OCI-LY7 (cell line): Measurements from ENCODE around the gene MAGI1. TPM values are rescaled to one million over a fixed set of nuclear protein-coding genes. Genes with fewer than 3 reads are reported as not detected.

Source experiments
- BruUV-seq: library from RNA; stranded (reverse); fragments of 400-500 nt; replicated peaks from 2 replicates; lab custom pipeline; 2021; lab: Mats Ljungman, UMichigan
- CTCF ChIA-PET: fragments of 300-600 bp; sonication (Branson Sonifier 250); formaldehyde crosslinking; loops from one replicate; lab custom pipeline; 2022; ENCODE audit warnings: antibody characterized with exemption; ENCODE audit not compliant: unreplicated experiment; lab: Charles Lee
- POLR2A ChIA-PET: fragments of 300-600 bp; sonication (Branson Sonifier 250); formaldehyde crosslinking; loops from one replicate; lab custom pipeline; 2022; ENCODE audit warnings: antibody characterized with exemption; lab: Charles Lee
- DNase-seq: peaks from one replicate; pipeline ENCODE4 v3.0.0-alpha.2; 2015; ENCODE audit warnings: low spot score
- H2AFZ ChIP-seq: fragments of 200-600 bp; sonication (generic), shearing (Covaris generic); 2 replicates; pipeline ENCODE4 v1.6.1; 2014; ENCODE audit warnings: mild to moderate bottlenecking, antibody characterized with exemption, low read length, moderate library complexity
- H3K27ac ChIP-seq: fragments of 200-600 bp; sonication (generic); 2 replicates; pipeline ENCODE4 v1.5.1; 2014; ENCODE audit warnings: mixed run types, low read depth, mild to moderate bottlenecking, moderate library complexity, low read length, inconsistent platforms; ENCODE audit not compliant: poor library complexity, severe bottlenecking
- H3K36me3 ChIP-seq: fragments of 200-600 bp; sonication (generic); 2 replicates; pipeline ENCODE4 v1.6.1; 2014; ENCODE audit warnings: mild to moderate bottlenecking, antibody characterized with exemption, low read length, moderate library complexity, mixed read lengths; ENCODE audit not compliant: insufficient read depth
- H3K4me1 ChIP-seq: fragments of 200-600 bp; sonication (generic); 2 replicates; pipeline ENCODE4 v1.5.1; 2014; ENCODE audit warnings: mild to moderate bottlenecking, low read length; ENCODE audit not compliant: insufficient read depth, poor library complexity, severe bottlenecking
- H3K4me2 ChIP-seq: fragments of 200-600 bp; sonication (generic); 2 replicates; pipeline ENCODE4 v1.6.1; 2014; ENCODE audit warnings: mild to moderate bottlenecking, low read length
- H3K4me3 ChIP-seq: fragments of 200-600 bp; sonication (generic); 2 replicates; pipeline ENCODE4 v1.5.1; 2014; ENCODE audit warnings: mild to moderate bottlenecking, low read depth, low read length; ENCODE audit not compliant: poor library complexity, severe bottlenecking
- H3K79me2 ChIP-seq: fragments of 200-600 bp; sonication (generic); 2 replicates; pipeline ENCODE4 v1.6.1; 2016; ENCODE audit warnings: low read depth, mild to moderate bottlenecking, low read length, moderate library complexity, mixed read lengths; ENCODE audit not compliant: insufficient read depth
- H3K9me2 ChIP-seq: fragments of 200-600 bp; sonication (generic); 2 replicates; pipeline ENCODE4 v1.6.1; 2016; ENCODE audit warnings: mild to moderate bottlenecking, low read length, mixed read lengths; ENCODE audit not compliant: insufficient read depth
- H3K9me3 ChIP-seq: fragments of 200-600 bp; sonication (generic); 2 replicates; pipeline ENCODE4 v1.6.1; 2014; ENCODE audit warnings: mild to moderate bottlenecking, mixed run types, low read length, mixed read lengths
- H4K20me1 ChIP-seq: fragments of 200-600 bp; sonication (generic); 2 replicates; pipeline ENCODE4 v1.6.1; 2014; ENCODE audit warnings: mild to moderate bottlenecking, antibody characterized with exemption, low read length, moderate library complexity, mixed read lengths; ENCODE audit not compliant: insufficient read depth
- EZH2phosphoT487 ChIP-seq: fragments of 200-600 bp; sonication (generic); IDR thresholded peaks from 2 replicates; pipeline ENCODE4 v1.6.1; 2018; ENCODE audit warnings: low read depth, borderline replicate concordance, mild to moderate bottlenecking, mixed run types, antibody characterized with exemption, low read length, moderate library complexity, mixed read lengths
- intact Hi-C: fragments of 100-400 bp; cut with micrococcal nuclease; formaldehyde crosslinking; loops from one replicate; pipeline ENCODE4 v1.10.0; 2022; ENCODE audit not compliant: unreplicated experiment
- total RNA-seq, 2 experiments: library from RNA; depleted of rRNA in 1 of 2; stranded (reverse); fragments of >200 nt in 1 of 2; shearing (Covaris generic) in 1 of 2; gene quantifications; 2 replicates each; pipeline ENCODE4 v1.2.3, GENCODE V29; 2014 to 2022
- TF ChIP-seq, protein P1 (sequence below): fragments of 200-600 bp; sonication (generic); conservative IDR thresholded peaks from 2 replicates; pipeline ENCODE4 v1.5.1; 2014; ENCODE audit warnings: mild to moderate bottlenecking, antibody characterized with exemption, low read length, moderate library complexity, mixed read lengths

The MAGI1 gene
- total RNA-seq, 2 experiments from 2014 or later: 0.63 to 2.5 TPM

DNA sequence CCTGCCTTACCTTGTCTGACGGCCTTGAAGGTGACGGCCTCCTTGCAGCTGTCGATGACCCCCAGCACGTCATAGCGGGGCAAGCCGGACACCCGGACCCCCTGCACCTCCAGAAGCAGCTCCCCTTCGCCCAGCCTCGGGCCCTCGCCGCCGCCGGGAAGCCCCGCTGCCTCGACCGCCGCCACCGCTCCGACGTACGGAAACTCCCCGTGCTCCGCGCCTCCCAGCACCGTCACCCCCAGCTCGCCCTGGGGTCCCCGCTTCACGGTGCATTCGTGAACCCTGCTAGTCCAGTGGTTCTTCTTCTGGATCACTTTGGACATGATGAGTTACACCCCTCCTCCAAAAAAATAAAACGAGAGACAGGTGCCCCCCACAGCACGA, 740 bp downstream of the MAGI1 start:
- Histone ChIP-seq H4K20me1 (no peaks in the 10 kb centered on the region), H3K4me3 (peak overlapping the region; percentile 70), H3K4me2 (peak overlapping the region; percentile 57), H3K9me2 (no peaks in the 10 kb centered on the region), H3K9me3 (no peaks in the 10 kb centered on the region), H3K4me1 (peaks cover 3% of the 10 kb centered on the region), H3K27ac (no peak overlapping the region), H3K36me3 (no peaks in the 10 kb centered on the region), H2AFZ (peak overlapping the region; percentile 45; the same call in 1 of the 2 replicates), H3K79me2 (no peaks in the 10 kb centered on the region)
- ChIA-PET POLR2A (no interaction called here), CTCF (no interaction called here)
- DNase-seq: peak; percentile 19
- BruUV-seq: no TSS peak
- TF ChIP-seq EZH2phosphoT487: no peak
- TF ChIP-seq, protein P1, sequence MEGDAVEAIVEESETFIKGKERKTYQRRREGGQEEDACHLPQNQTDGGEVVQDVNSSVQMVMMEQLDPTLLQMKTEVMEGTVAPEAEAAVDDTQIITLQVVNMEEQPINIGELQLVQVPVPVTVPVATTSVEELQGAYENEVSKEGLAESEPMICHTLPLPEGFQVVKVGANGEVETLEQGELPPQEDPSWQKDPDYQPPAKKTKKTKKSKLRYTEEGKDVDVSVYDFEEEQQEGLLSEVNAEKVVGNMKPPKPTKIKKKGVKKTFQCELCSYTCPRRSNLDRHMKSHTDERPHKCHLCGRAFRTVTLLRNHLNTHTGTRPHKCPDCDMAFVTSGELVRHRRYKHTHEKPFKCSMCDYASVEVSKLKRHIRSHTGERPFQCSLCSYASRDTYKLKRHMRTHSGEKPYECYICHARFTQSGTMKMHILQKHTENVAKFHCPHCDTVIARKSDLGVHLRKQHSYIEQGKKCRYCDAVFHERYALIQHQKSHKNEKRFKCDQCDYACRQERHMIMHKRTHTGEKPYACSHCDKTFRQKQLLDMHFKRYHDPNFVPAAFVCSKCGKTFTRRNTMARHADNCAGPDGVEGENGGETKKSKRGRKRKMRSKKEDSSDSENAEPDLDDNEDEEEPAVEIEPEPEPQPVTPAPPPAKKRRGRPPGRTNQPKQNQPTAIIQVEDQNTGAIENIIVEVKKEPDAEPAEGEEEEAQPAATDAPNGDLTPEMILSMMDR: no peak
- intact Hi-C loops: no loop called here

DNA sequence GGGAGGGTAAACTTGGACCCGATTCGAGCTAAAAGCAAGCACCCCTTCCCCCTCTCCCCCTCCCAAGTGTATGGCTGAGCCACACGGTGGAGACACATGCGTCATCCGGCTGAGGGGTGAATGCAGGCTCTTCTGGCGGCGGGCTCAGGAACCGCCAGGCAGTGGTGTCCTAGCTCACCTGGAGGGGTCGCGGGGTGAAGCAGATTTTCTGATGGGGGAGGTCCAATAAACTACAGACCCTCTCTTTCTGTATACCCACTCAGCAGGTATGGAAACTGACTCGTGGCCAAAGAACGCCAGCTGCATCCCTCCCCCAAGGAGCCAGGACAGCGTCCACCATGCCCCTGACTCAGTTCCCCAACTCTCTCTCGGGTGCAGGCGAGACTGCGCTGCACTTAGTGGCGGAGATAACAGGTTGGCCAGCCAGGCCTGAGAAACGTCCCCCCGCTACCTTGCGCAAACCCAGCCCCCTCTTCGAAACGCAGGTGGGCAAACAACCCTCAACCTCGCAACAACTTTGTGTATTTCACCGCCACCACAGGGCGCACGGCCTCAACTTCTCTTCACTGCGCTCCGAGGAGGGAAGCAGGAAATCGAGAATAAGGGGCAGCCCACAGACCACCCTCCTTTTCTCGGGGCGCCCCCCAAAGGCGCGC, 1.3 kb downstream of the MAGI1 start:
- H4K20me1 ChIP-seq: no peaks in the 10 kb centered on the region
- intact Hi-C loops: no loop called here
- ChIA-PET POLR2A (no interaction called here), CTCF (no interaction called here)
- peaks cover 3% of the 10 kb centered on the region for H3K4me1 ChIP-seq
- H3K4me2 ChIP-seq: peak overlapping the region; percentile 57
- BruUV-seq: no TSS peak
- no peaks in the 10 kb centered on the region for H3K9me2 ChIP-seq
- H2AFZ ChIP-seq: no peak overlapping the region; the same call in 1 of the 2 replicates
- H3K4me3 ChIP-seq: peak overlapping the region; percentile 70
- TF ChIP-seq EZH2phosphoT487: no peak
- TF ChIP-seq, protein P1: no peak
- no peak for DNase-seq
- no peaks in the 10 kb centered on the region for H3K9me3 ChIP-seq
- no peak overlapping the region for H3K27ac ChIP-seq
- H3K79me2 ChIP-seq: no peaks in the 10 kb centered on the region
- no peaks in the 10 kb centered on the region for H3K36me3 ChIP-seq

DNA sequence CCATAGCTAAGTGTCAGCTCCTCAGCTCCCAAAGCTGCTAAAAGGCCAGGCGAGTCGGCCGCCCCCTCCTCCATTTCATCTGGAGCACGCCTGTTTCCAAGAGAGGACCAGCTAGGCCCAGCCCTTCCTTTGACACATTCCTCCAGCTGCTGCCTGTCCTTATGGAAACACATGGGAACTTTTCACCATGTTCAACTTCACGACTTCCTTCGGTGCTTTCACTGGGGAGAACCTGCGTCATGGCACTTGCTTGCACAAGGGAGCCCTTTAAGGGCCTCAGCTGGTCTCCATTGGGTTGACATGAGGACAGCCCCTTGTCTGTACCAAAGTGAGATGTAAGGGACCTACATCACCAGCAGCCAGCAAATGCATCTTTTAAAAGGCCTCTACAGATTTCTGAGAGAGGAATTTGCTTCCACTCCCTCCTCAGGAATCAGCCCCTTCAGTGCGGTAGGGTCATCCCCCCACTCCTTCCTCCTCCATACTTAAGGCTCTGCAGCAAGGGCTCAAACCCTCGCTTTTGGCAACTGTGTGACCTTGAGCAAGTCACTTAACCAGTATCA, 2.1 kb downstream of the MAGI1 start:
- DNase-seq: no peak
- H3K9me3 ChIP-seq: no peaks in the 10 kb centered on the region
- no peak overlapping the region for H3K27ac ChIP-seq
- no TSS peak for BruUV-seq
- ChIA-PET POLR2A (interaction anchor here (0.7 kb wide), 1 partner anchor 16 kb away, joined by 4 read pairs; no protein-coding TSS in a partner anchor), CTCF (no interaction called here)
- H3K9me2 ChIP-seq: no peaks in the 10 kb centered on the region
- H3K4me1 ChIP-seq: peaks cover 3% of the 10 kb centered on the region
- no peaks in the 10 kb centered on the region for H4K20me1 ChIP-seq
- intact Hi-C loops: no loop called here
- no peak overlapping the region for H2AFZ ChIP-seq
- peak overlapping the region; percentile 22; the same call in 1 of the 2 replicates for H3K4me2 ChIP-seq
- no peaks in the 10 kb centered on the region for H3K79me2 ChIP-seq
- no peak overlapping the region for H3K4me3 ChIP-seq
- no peaks in the 10 kb centered on the region for H3K36me3 ChIP-seq
- no peak for TF ChIP-seq EZH2phosphoT487
- TF ChIP-seq, protein P1: no peak
